Adrenal gland (tissue), 12 donors: ENCODE measurements around the gene ERICH4. TPM values are rescaled to one million over a fixed set of nuclear protein-coding genes. Genes with fewer than 3 reads are reported as not detected.

Experiments
- DNase-seq, 7 donors: peaks; one replicate each; pipeline ENCODE4 v3.0.0-alpha.2; 2019 to 2020
- H3K27ac ChIP-seq, 5 donors: fragments of 200-600 bp; sonication (generic) in 4 of 5; 1 replicate in 3 of 5; 2 replicates in 2 of 5; pipeline versions ENCODE4 v1.5.1 to v1.8.0; 2016 to 2020; ENCODE audit warnings: mild to moderate bottlenecking in 1 of 5
- H3K27me3 ChIP-seq: fragments of 200-600 bp; 2 replicates; pipeline ENCODE4 v1.8.0; 2021
- H3K36me3 ChIP-seq, 2 donors: fragments of 200-600 bp; replicated peaks in 1 of 2; 1 replicate in 1 of 2; 2 replicates in 1 of 2; pipeline versions ENCODE4 v1.5.1 to v1.8.0; 2018 to 2022
- H3K4me1 ChIP-seq, 2 donors: fragments of 200-600 bp; replicated peaks in 1 of 2; 1 replicate in 1 of 2; 2 replicates in 1 of 2; pipeline versions ENCODE4 v1.5.1 to v1.8.0; 2018 to 2021
- H3K4me3 ChIP-seq, 4 donors: fragments of 200-600 bp; sonication (generic) in 3 of 4; one replicate each; pipeline ENCODE4 v1.5.1; 2016 to 2018
- H3K9me3 ChIP-seq, 3 donors: fragments of 200-600 bp; sonication (generic) in 1 of 3; replicated peaks in 1 of 3; 1 replicate in 2 of 3; 2 replicates in 1 of 3; pipeline versions ENCODE4 v1.5.1 to v1.8.0; 2016 to 2021
- POLR2A ChIP-seq, 2 donors: fragments of 450-650 bp; IDR thresholded peaks; one replicate each; pipeline ENCODE4 v1.6.1; 2017; ENCODE audit warnings: antibody characterized with exemption in 2 of 2, mild to moderate bottlenecking in 2 of 2, moderate library complexity in 1 of 2
- WGBS, 4 donors: extraction: QIAGEN DNeasy Blood & Tissue Kit in 2 of 4; methylation state at CpG; one replicate each; pipeline versions ENCODE4 v1.1.5 to v1.1.7; 2013 to 2017; 5-methylcytosine and 5-hydroxymethylcytosine counted together
- intact Hi-C, 2 donors: fragments of 100-400 bp; cut with DNase I; formaldehyde crosslinking; loops; one replicate each; pipeline versions ENCODE4 v1.14.1 to v1.15.0; 2022 to 2023
- polyA plus RNA-seq, 3 donors: library from polyadenylated mRNA; stranded (reverse); fragments of 200-250 nt in 2 of 3; fragments of 350-450 nt in 1 of 3; fragmentation: Illumina TruSeq in 1 of 3; extraction: RNeasy Lipid Tissue Mini Kit (QIAGEN cat#74804) in 1 of 3; gene quantifications; one replicate each; pipeline ENCODE4 v1.2.3, GENCODE V29; 2013 to 2014
- total RNA-seq, 9 donors: library from RNA; depleted of rRNA in 4 of 9; stranded (reverse); fragments of >200 nt in 4 of 9; fragments of 120-200 nt in 1 of 9; fragmentation: NEBNext Ultra II Directional in 1 of 9; extraction: Animal tissue kit (Norgen Biotek cat#: 25700) in 1 of 9; gene quantifications; one replicate each; pipeline versions ENCODE4 v1.1.0 to v1.2.4, GENCODE V29; 2013 to 2023
- TF ChIP-seq, protein P1 (sequence below), 6 experiments: fragments of 450-650 bp in 4 of 6; fragments of 200-600 bp in 2 of 6; sonication (generic) in 1 of 6; IDR thresholded peaks; 1 replicate in 5 of 6; 2 replicates in 1 of 6; pipeline versions ENCODE4 v1.5.1 to v1.8.0; 2016 to 2021; ENCODE audit warnings: antibody characterized with exemption in 6 of 6, mild to moderate bottlenecking in 2 of 6, moderate library complexity in 1 of 6
- donor health status: healthy with polysubstance abuse.
- donor health status: Bipolar disorder and iron deficiency.
- donor health status: DM: yes; HTN: yes; CAD: no.
- donor health status: DM: no; HTN: no; CAD: no.
- donor health status: DM: no; HTN: no; CAD: no.
- donor health status: DM: yes; HTN: yes; CAD: no.

ERICH4 gene
- total and polyA plus RNA-seq, 12 donors, result 0.10 TPM; not detected in 11

DNA sequence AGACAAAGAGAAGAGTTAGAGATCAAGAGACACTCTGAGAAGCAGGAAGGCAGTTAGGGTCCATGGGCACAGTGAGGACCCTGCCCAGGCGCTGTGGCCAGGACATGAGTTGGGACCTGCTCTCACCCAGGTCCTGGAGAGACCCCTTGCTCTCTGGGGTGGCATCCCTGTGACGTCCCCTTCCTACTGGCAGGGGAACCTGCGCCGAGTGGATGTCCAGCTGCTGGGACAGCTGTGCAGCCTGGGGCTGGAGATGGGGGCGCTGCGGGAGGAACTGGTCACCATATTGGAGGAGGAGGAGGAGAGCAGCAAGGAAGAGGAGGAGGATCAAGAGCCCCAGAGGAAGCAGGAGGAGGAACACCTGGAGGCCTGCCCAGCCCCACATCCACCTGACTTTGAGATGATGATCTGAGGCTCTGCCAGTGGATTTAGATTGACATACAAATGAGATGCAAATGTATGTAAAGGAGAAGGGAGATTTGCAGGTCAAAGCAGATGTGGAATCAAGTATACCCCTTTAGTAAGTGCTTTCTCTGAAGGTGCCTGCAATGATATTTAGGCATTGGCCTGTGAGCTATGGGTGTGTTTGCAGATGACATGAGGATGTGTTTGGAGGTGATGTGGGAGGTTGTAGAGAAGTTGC is 978 bp downstream of the ERICH4 start:
- Histone ChIP-seq H3K9me3 (no peaks in the 10 kb centered on the region), H3K4me3 (no peak overlapping the region), H3K27me3 (no peaks in the 10 kb centered on the region), H3K4me1 (peaks cover 4% of the 10 kb centered on the region in 2 donors), H3K27ac (no peak overlapping the region), H3K36me3 (no peaks in the 10 kb centered on the region)
- intact Hi-C loops, result loop anchor here in 1 of 2 donors (10.0 kb wide), 1 partner anchor 91 kb away; no protein-coding TSS in a partner anchor
- TF ChIP-seq, protein P1, sequence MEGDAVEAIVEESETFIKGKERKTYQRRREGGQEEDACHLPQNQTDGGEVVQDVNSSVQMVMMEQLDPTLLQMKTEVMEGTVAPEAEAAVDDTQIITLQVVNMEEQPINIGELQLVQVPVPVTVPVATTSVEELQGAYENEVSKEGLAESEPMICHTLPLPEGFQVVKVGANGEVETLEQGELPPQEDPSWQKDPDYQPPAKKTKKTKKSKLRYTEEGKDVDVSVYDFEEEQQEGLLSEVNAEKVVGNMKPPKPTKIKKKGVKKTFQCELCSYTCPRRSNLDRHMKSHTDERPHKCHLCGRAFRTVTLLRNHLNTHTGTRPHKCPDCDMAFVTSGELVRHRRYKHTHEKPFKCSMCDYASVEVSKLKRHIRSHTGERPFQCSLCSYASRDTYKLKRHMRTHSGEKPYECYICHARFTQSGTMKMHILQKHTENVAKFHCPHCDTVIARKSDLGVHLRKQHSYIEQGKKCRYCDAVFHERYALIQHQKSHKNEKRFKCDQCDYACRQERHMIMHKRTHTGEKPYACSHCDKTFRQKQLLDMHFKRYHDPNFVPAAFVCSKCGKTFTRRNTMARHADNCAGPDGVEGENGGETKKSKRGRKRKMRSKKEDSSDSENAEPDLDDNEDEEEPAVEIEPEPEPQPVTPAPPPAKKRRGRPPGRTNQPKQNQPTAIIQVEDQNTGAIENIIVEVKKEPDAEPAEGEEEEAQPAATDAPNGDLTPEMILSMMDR (IDR thresholded peaks at IDR 0.05), result no peak
- no peak for TF ChIP-seq POLR2A (IDR thresholded peaks at IDR 0.05)
- DNase-seq, result peak in 1 of 7 donors; percentile 33
- WGBS, 4 donors, result 56 to 79% (median 62%) methylated on average over 6 of the region's 6 CpGs

DNA sequence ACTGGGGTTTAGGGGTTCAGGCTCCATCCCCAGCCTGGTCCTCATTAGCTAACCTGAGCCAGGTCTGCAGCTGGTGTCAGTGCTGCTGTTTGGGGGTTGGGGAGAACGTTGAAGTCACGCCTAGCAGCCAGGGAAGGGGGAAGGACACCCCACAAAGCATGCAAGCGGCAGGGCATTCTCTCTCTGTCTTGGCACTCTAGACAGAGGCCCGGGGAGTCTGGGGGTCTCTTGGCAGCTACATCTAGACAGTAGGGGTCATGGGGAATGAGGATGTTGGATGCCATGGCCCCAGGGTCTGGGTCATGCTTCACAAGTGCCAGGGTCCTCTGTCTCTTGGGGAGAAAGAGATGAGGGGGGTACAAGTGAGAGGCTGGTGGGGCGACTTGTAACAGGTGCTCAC is 2.6 kb downstream of the ERICH4 start:
- no peaks in the 10 kb centered on the region for H3K9me3 ChIP-seq
- intact Hi-C loops, result loop anchor here (5.0 to 10.0 kb wide), 2 partner anchors 89 to 127 kb away; no protein-coding TSS in a partner anchor
- 52 to 59% (median 53%) methylated on average over 2 to 5 of the region's 5 CpGs for whole genome bisulfite sequencing, 4 donors

DNA sequence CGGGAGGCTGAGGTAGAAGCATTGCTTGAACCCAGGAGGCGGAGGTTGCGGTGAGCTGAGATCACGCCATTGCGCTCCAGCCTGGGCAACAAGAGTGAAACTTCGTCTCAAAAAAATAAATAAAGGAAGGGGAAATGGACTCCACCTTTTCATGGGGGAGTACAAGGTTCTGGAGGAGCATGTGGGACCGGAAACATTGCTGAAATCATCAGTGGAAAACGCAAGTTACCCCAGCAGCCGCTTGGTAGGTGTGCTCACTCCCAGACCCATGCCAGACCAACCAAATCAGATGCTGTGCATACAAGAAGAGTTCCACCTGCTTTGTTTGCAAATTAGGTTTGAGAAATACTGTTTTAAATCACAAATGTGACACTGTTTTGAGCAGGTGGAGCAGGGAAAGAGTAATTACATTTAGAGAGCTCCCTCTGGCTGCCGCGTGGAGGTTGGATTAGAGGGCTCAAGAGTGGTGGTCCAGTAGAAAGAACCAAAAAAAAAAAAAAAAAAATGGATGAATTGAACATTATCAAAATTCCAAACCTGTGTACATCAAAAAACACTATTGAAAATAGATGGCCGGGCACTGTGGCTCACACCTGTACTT is 4.9 kb downstream of the ERICH4 start:
- intact Hi-C loops, result loop anchor here (5.0 to 10.0 kb wide), 2 partner anchors 87 to 124 kb away; no protein-coding TSS in a partner anchor
- no peak overlapping the region for H3K27ac ChIP-seq
- no peak overlapping the region for H3K4me3 ChIP-seq
- H3K4me1 ChIP-seq, result no peaks in the 10 kb centered on the region
- no peaks in the 10 kb centered on the region for H3K36me3 ChIP-seq
- H3K9me3 ChIP-seq, result no peaks in the 10 kb centered on the region
- H3K27me3 ChIP-seq, result no peaks in the 10 kb centered on the region
- whole genome bisulfite sequencing, 4 donors, result 55 to 64% (median 60%) methylated on average over 12 of the region's 12 CpGs
- TF ChIP-seq, protein P1 (IDR thresholded peaks at IDR 0.05), result no peak
- no peak for TF ChIP-seq POLR2A (IDR thresholded peaks at IDR 0.05)
- no peak for DNase-seq

More for the DNA sequence above, 2.6 kb downstream of the ERICH4 start:
- Histone ChIP-seq H3K27ac (no peak overlapping the region), H3K4me3 (no peak overlapping the region), H3K4me1 (no peaks in the 10 kb centered on the region), H3K27me3 (no peaks in the 10 kb centered on the region), H3K36me3 (no peaks in the 10 kb centered on the region)
- DNase-seq, result no peak
- TF ChIP-seq, protein P1 (IDR thresholded peaks at IDR 0.05), result no peak
- TF ChIP-seq POLR2A (IDR thresholded peaks at IDR 0.05), result no peak

DNA sequence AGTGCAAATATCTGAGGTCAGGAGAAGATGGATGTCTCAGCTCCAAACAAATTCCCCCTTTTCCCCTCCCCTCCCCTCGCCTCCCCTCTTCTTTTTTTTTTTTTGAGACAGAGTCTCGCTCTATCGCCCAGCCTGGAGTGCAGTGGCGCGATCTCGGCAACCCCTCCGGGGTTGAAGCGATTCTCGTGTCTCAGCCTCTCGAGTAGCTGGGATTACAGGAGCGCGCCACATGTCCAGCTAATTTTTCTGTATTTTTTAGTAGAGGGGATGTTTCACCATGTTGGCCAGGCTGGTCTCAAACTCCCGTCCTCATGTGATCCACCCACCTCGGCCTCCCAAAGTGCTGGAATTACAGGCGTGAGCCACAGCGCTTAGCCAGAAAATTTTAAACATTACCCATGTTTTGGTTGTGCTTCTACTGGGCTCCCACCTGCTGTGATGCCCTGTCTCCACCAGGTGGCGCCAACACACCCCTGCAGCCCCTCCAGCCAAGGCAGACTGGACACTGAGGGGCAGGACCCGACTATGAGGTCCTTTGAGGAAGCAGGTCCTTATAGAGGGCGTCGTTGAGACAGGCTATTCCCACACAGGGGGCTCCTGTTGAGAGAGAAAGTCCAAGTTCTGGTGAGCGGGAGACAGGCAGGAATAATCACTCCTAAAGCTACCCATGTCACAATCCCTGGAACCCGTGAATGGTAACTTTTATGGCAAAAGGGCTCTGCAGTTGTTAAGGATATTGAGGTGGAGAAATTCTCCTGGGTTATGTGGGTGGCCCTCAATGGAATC is 6.3 kb downstream of the ERICH4 start:
- Histone ChIP-seq H3K27me3 (no peaks in the 10 kb centered on the region), H3K36me3 (no peaks in the 10 kb centered on the region), H3K9me3 (no peaks in the 10 kb centered on the region), H3K4me1 (no peaks in the 10 kb centered on the region), H3K4me3 (no peak overlapping the region), H3K27ac (no peak overlapping the region)
- 1 to 8% (median 4%) methylated on average over 9 to 22 of the region's 22 CpGs for WGBS, 4 donors
- peak; percentile 65 to 86 (median 79) for DNase-seq
- TF ChIP-seq, protein P1 (IDR thresholded peaks at IDR 0.05), result peak; percentile 87 to 99 (median 98)
- no peak for TF ChIP-seq POLR2A (IDR thresholded peaks at IDR 0.05)
- intact Hi-C loops, result loop anchor here (5.0 to 10.0 kb wide), 2 partner anchors 86 to 123 kb away; no protein-coding TSS in a partner anchor
